ENCODE data around the gene FIBCD1. TPM values are rescaled to one million over a fixed set of nuclear protein-coding genes. Genes with fewer than 3 reads are reported as not detected.

Gene FIBCD1
- total RNA-seq, 2 experiments from 2014 or later = not detected

- Mint-ChIP-seq H3K4me1 (no peaks in the 10 kb centered on the region), H3K36me3 (ENCODE audit: low read depth) (peaks cover 9% of the 10 kb centered on the region), H3K4me3 (no peak overlapping the region), H3K9me3 (no peaks in the 10 kb centered on the region), H3K27ac (no peak overlapping the region), H3K27me3 (no peaks in the 10 kb centered on the region)
- CTCF ChIA-PET = interaction anchor here (0.6 to 1.2 kb wide), 2 partner anchors 13 to 1430 kb away, joined by 3 to 4 read pairs; no protein-coding TSS in a partner anchor
- POLR2A ChIA-PET = no interaction called here
- DNase-seq = no peak
Measured at GRCh38 chr9:130879863-130880411, 59.1 kb downstream of the FIBCD1 start.

GRCh38 chr9:130878295-130878694, 60.8 kb downstream of the FIBCD1 start:
- H3K27ac Mint-ChIP-seq = no peak overlapping the region

GRCh38 chr9:130877300-130877699, 61.7 kb downstream of the FIBCD1 start:
- no peak overlapping the region for H3K27ac Mint-ChIP-seq
- H3K9me3 Mint-ChIP-seq = no peaks in the 10 kb centered on the region
- peaks cover 10% of the 10 kb centered on the region for H3K36me3 Mint-ChIP-seq (ENCODE audit: low read depth)
- H3K27me3 Mint-ChIP-seq = no peaks in the 10 kb centered on the region
- no peak overlapping the region for H3K4me3 Mint-ChIP-seq
- CTCF ChIA-PET = interaction anchor here (0.8 to 1.2 kb wide), 2 partner anchors 143 to 170 kb away, joined by 3 to 5 read pairs; no protein-coding TSS in a partner anchor
- no peaks in the 10 kb centered on the region for H3K4me1 Mint-ChIP-seq
- DNase-seq = no peak
- POLR2A ChIA-PET = no interaction called here

More at GRCh38 chr9:130878295-130878694, 60.8 kb downstream of the FIBCD1 start:
- ChIA-PET POLR2A (no interaction called here), CTCF (interaction anchor here (1.2 to 1.4 kb wide), 2 partner anchors 10 to 171 kb away, joined by 3 to 5 read pairs; no protein-coding TSS in a partner anchor)
- Mint-ChIP-seq H3K4me3 (no peak overlapping the region), H3K4me1 (no peaks in the 10 kb centered on the region), H3K36me3 (ENCODE audit: low read depth) (peaks cover 10% of the 10 kb centered on the region), H3K9me3 (no peaks in the 10 kb centered on the region), H3K27me3 (no peaks in the 10 kb centered on the region)
- DNase-seq = no peak

GRCh38 chr9:130874783-130875182, 64.3 kb downstream of the FIBCD1 start:
- H3K9me3 Mint-ChIP-seq = no peaks in the 10 kb centered on the region
- H3K4me3 Mint-ChIP-seq = no peak overlapping the region
- POLR2A ChIA-PET = no interaction called here
- no peak for DNase-seq
- no peaks in the 10 kb centered on the region for H3K4me1 Mint-ChIP-seq
- H3K27me3 Mint-ChIP-seq = no peaks in the 10 kb centered on the region
- CTCF ChIA-PET = interaction anchor here (0.7 kb wide), 1 partner anchor 172 kb away, joined by 3 read pairs; no protein-coding TSS in a partner anchor
- no peak overlapping the region for H3K27ac Mint-ChIP-seq
- peaks cover 10% of the 10 kb centered on the region for H3K36me3 Mint-ChIP-seq (ENCODE audit: low read depth)

GRCh38 chr9:130873966-130874365, 65.1 kb downstream of the FIBCD1 start:
- Mint-ChIP-seq H3K27me3 (no peaks in the 10 kb centered on the region), H3K9me3 (no peaks in the 10 kb centered on the region), H3K4me3 (no peak overlapping the region), H3K36me3 (ENCODE audit: low read depth) (peaks cover 7% of the 10 kb centered on the region), H3K27ac (no peak overlapping the region), H3K4me1 (no peaks in the 10 kb centered on the region)
- ChIA-PET CTCF (no interaction called here), POLR2A (no interaction called here)
- DNase-seq = no peak

- H3K9me3 Mint-ChIP-seq = no peaks in the 10 kb centered on the region
- ChIA-PET CTCF (no interaction called here), POLR2A (no interaction called here)
- peaks cover 7% of the 10 kb centered on the region for H3K36me3 Mint-ChIP-seq (ENCODE audit: low read depth)
- H3K4me3 Mint-ChIP-seq = no peak overlapping the region
- H3K4me1 Mint-ChIP-seq = peaks cover 2% of the 10 kb centered on the region
- DNase-seq = no peak
- H3K27me3 Mint-ChIP-seq = no peaks in the 10 kb centered on the region
- no peak overlapping the region for H3K27ac Mint-ChIP-seq
Measured at GRCh38 chr9:130872912-130873503, 66.0 kb downstream of the FIBCD1 start.

GRCh38 chr9:130872508-130872907, 66.5 kb downstream of the FIBCD1 start:
- Mint-ChIP-seq H3K36me3 (ENCODE audit: low read depth) (peaks cover 7% of the 10 kb centered on the region), H3K27ac (no peak overlapping the region), H3K4me1 (peaks cover 2% of the 10 kb centered on the region), H3K9me3 (no peaks in the 10 kb centered on the region), H3K27me3 (no peaks in the 10 kb centered on the region), H3K4me3 (no peak overlapping the region)
- ChIA-PET POLR2A (no interaction called here), CTCF (no interaction called here)
- no peak for DNase-seq

GRCh38 chr9:130872093-130872492, 67.0 kb downstream of the FIBCD1 start:
- peaks cover 4% of the 10 kb centered on the region for H3K4me1 Mint-ChIP-seq
- H3K4me3 Mint-ChIP-seq = no peak overlapping the region
- H3K36me3 Mint-ChIP-seq (ENCODE audit: low read depth) = peaks cover 7% of the 10 kb centered on the region
- ChIA-PET POLR2A (no interaction called here), CTCF (no interaction called here)
- H3K27me3 Mint-ChIP-seq = no peaks in the 10 kb centered on the region
- H3K27ac Mint-ChIP-seq = no peak overlapping the region
- DNase-seq = no peak
- no peaks in the 10 kb centered on the region for H3K9me3 Mint-ChIP-seq

GRCh38 chr9:130871395-130872062, 67.5 kb downstream of the FIBCD1 start:
- Mint-ChIP-seq H3K36me3 (ENCODE audit: low read depth) (peaks cover 7% of the 10 kb centered on the region), H3K27me3 (no peaks in the 10 kb centered on the region), H3K27ac (no peak overlapping the region), H3K9me3 (no peaks in the 10 kb centered on the region), H3K4me3 (no peak overlapping the region), H3K4me1 (peaks cover 4% of the 10 kb centered on the region)
- ChIA-PET CTCF (interaction anchor here (2.3 kb wide), 1 partner anchor 23 kb away, joined by 5 read pairs; no protein-coding TSS in a partner anchor), POLR2A (no interaction called here)
- no peak for DNase-seq

- POLR2A ChIA-PET = no interaction called here
- Mint-ChIP-seq H3K27me3 (no peaks in the 10 kb centered on the region), H3K4me3 (no peak overlapping the region), H3K36me3 (ENCODE audit: low read depth) (peaks cover 9% of the 10 kb centered on the region), H3K9me3 (no peaks in the 10 kb centered on the region), H3K4me1 (peaks cover 6% of the 10 kb centered on the region), H3K27ac (no peak overlapping the region)
- no peak for DNase-seq
- CTCF ChIA-PET = interaction anchor here (1.2 to 2.3 kb wide), 2 partner anchors 24 to 175 kb away, joined by 4 to 5 read pairs; no protein-coding TSS in a partner anchor
Measured at GRCh38 chr9:130870491-130871381, 68.3 kb downstream of the FIBCD1 start.

GRCh38 chr9:130869250-130869649, 69.8 kb downstream of the FIBCD1 start:
- H3K27me3 Mint-ChIP-seq = no peaks in the 10 kb centered on the region
- H3K9me3 Mint-ChIP-seq = no peaks in the 10 kb centered on the region
- H3K36me3 Mint-ChIP-seq (ENCODE audit: low read depth) = peaks cover 8% of the 10 kb centered on the region
- ChIA-PET POLR2A (no interaction called here), CTCF (interaction anchor here (0.6 to 2.3 kb wide), 4 partner anchors 9 to 189 kb away, joined by 3 to 5 read pairs (median 4); no protein-coding TSS in a partner anchor)
- DNase-seq = no peak
- no peak overlapping the region for H3K4me3 Mint-ChIP-seq
- H3K27ac Mint-ChIP-seq = no peak overlapping the region
- H3K4me1 Mint-ChIP-seq = peaks cover 6% of the 10 kb centered on the region

- H3K4me3 Mint-ChIP-seq = no peak overlapping the region
- ChIA-PET CTCF (interaction anchor here (1.6 kb wide), 1 partner anchor 10 kb away, joined by 3 read pairs; no protein-coding TSS in a partner anchor), POLR2A (no interaction called here)
- H3K27ac Mint-ChIP-seq = no peak overlapping the region
- peaks cover 6% of the 10 kb centered on the region for H3K4me1 Mint-ChIP-seq
- H3K27me3 Mint-ChIP-seq = no peaks in the 10 kb centered on the region
- DNase-seq = no peak
- H3K9me3 Mint-ChIP-seq = no peaks in the 10 kb centered on the region
- H3K36me3 Mint-ChIP-seq (ENCODE audit: low read depth) = peaks cover 1% of the 10 kb centered on the region
Measured at GRCh38 chr9:130868230-130868629, 70.8 kb downstream of the FIBCD1 start.

All from activated CD4-positive, alpha-beta T cell treated with anti-CD3 and anti-CD28 coated beads, Interleukin-2, amount 10 ng/mL, durations not matched to agents 7 days and 5 days (primary cell).